H1 (cell line): ENCODE results near the gene SAPCD1. TPM values are rescaled to one million over a fixed set of nuclear protein-coding genes. Genes with fewer than 3 reads are reported as not detected.
A peak's percentile ranks its signal among the peaks of the same experiment; 100 is the strongest.

Experiments
- CTCF ChIA-PET: fragments of 300-600 bp; sonication (Branson Sonifier 250); formaldehyde crosslinking; loops from one replicate; lab custom pipeline; 2021; ENCODE audit not compliant: partially characterized antibody; lab: Charles Lee
- POLR2A ChIA-PET: fragments of 300-600 bp; sonication (Branson Sonifier 250); formaldehyde crosslinking; loops from one replicate; lab custom pipeline; 2021; ENCODE audit warnings: inconsistent platforms; ENCODE audit not compliant: partially characterized antibody; lab: Charles Lee
- DNase-seq, 2 experiments: peaks; one replicate each; pipeline versions ENCODE4 v3.0.0 to v3.0.0-alpha.2; 2010 to 2022; ENCODE audit warnings: low spot score in 2 of 2, low read depth in 1 of 2, mixed read lengths in 1 of 2
- FAIRE-seq: peaks from 2 replicates; lab custom pipeline; 2011; peaks lifted over from hg19 to GRCh38; lab: Jason Lieb, UNC
- H2AFZ ChIP-seq: 2 replicates; pipeline ENCODE4 v1.8.1; 2012; ENCODE audit warnings: low read length, inconsistent platforms
- H2AK5ac ChIP-seq: 2 replicates; pipeline ENCODE4 v1.6.1; 2013; ENCODE audit warnings: low read depth, low read length
- H2BK120ac ChIP-seq: replicated peaks from 2 replicates; pipeline ENCODE3; 2013; ENCODE audit warnings: low read depth, low read length, inconsistent platforms
- H2BK12ac ChIP-seq: 2 replicates; pipeline ENCODE4 v1.6.1; 2013; ENCODE audit warnings: low read depth, low read length
- H2BK15ac ChIP-seq: 2 replicates; pipeline ENCODE4 v1.6.1; 2013; ENCODE audit warnings: low read length
- H2BK20ac ChIP-seq: 2 replicates; pipeline ENCODE4 v1.6.1; 2013; ENCODE audit warnings: low read length
- H2BK5ac ChIP-seq: 2 replicates; pipeline ENCODE4 v1.6.1; 2013; ENCODE audit warnings: low read depth, low read length
- H3K14ac ChIP-seq: 2 replicates; pipeline ENCODE4 v1.6.1; 2013; ENCODE audit warnings: inconsistent platforms; ENCODE audit not compliant: insufficient read length
- H3K18ac ChIP-seq: 2 replicates; pipeline ENCODE4 v1.6.1; 2013; ENCODE audit warnings: low read length; ENCODE audit errors: extremely low read depth
- H3K23ac ChIP-seq: 2 replicates; pipeline ENCODE4 v1.6.1; 2013; ENCODE audit warnings: inconsistent platforms; ENCODE audit not compliant: insufficient read length
- H3K23me2 ChIP-seq: 2 replicates; pipeline ENCODE4 v1.6.1; 2013; ENCODE audit warnings: low read depth, low read length
- H3K27ac ChIP-seq: 2 replicates; pipeline ENCODE4 v1.6.1; 2011; ENCODE audit warnings: low read depth, low read length, inconsistent platforms
- H3K27me3 ChIP-seq, 4 experiments: replicated peaks in 1 of 4; 1 replicate in 1 of 4; 2 replicates in 3 of 4; pipeline versions ENCODE4 v1.6.1 to v1.8.1; 2011 to 2013; ENCODE audit warnings: low read length in 3 of 4, mild to moderate bottlenecking in 3 of 4, inconsistent platforms in 2 of 4, mixed read lengths in 2 of 4, moderate library complexity in 1 of 4; ENCODE audit not compliant: control insufficient read depth in 3 of 4, insufficient read depth in 3 of 4; ENCODE audit errors: extremely low read depth in 1 of 4
- H3K36me3 ChIP-seq, 4 experiments: 2 replicates each; pipeline versions ENCODE4 v1.6.1 to v1.8.1; 2011 to 2013; ENCODE audit warnings: mild to moderate bottlenecking in 4 of 4, low read length in 3 of 4, moderate library complexity in 2 of 4, control low read depth in 1 of 4, inconsistent platforms in 1 of 4; ENCODE audit not compliant: insufficient read depth in 4 of 4, control insufficient read depth in 2 of 4
- H3K4ac ChIP-seq: replicated peaks from 2 replicates; pipeline ENCODE3; 2013; ENCODE audit warnings: low read length, low read depth, mixed read lengths, inconsistent platforms; ENCODE audit not compliant: insufficient read length
- H3K4me1 ChIP-seq, 4 experiments: replicated peaks in 1 of 4; 1 replicate in 1 of 4; 2 replicates in 3 of 4; pipeline versions ENCODE4 v1.6.1 to v1.8.1; 2011 to 2013; ENCODE audit warnings: low read length in 3 of 4, inconsistent platforms in 2 of 4, mixed read lengths in 1 of 4; ENCODE audit not compliant: insufficient read depth in 4 of 4, control insufficient read depth in 3 of 4
- H3K4me2 ChIP-seq, 2 experiments: 2 replicates each; pipeline versions ENCODE4 v1.6.1 to v1.8.1; 2011 to 2013; ENCODE audit warnings: low read depth in 2 of 2, low read length in 2 of 2, control low read depth in 1 of 2, inconsistent platforms in 1 of 2, mild to moderate bottlenecking in 1 of 2; ENCODE audit not compliant: insufficient read depth in 1 of 2
- H3K4me3 ChIP-seq, 4 experiments: fragments of 200-600, 300-600 bp in 1 of 4; sonication (generic), shearing (Covaris generic), sonication (Bioruptor Twin) in 1 of 4; 2 replicates each; pipeline versions ENCODE4 v1.5.1 to v1.8.1; 2011 to 2016; ENCODE audit warnings: low read length in 4 of 4, low read depth in 3 of 4, control low read depth in 2 of 4, inconsistent platforms in 2 of 4, mild to moderate bottlenecking in 2 of 4, mixed read lengths in 1 of 4, moderate library complexity in 1 of 4; ENCODE audit not compliant: insufficient read depth in 2 of 4; ENCODE audit errors: extremely low read depth in 1 of 4
- H3K56ac ChIP-seq: replicated peaks from 2 replicates; pipeline ENCODE3; 2013; ENCODE audit warnings: low read depth, mild to moderate bottlenecking, mixed read lengths, low read length, inconsistent platforms; ENCODE audit not compliant: insufficient read length
- H3K79me1 ChIP-seq: 2 replicates; pipeline ENCODE4 v1.6.1; 2013; ENCODE audit warnings: low read depth, low read length, control low read depth
- H3K79me2 ChIP-seq, 2 experiments: 2 replicates each; pipeline versions ENCODE4 v1.6.1 to v1.8.1; 2012 to 2013; ENCODE audit warnings: low read length in 2 of 2, mild to moderate bottlenecking in 2 of 2, inconsistent platforms in 1 of 2; ENCODE audit not compliant: insufficient read depth in 2 of 2, control insufficient read depth in 1 of 2
- H3K9ac ChIP-seq, 4 experiments: replicated peaks in 1 of 4; 1 replicate in 1 of 4; 2 replicates in 3 of 4; pipeline versions ENCODE4 v1.6.1 to v1.8.1; 2011 to 2013; ENCODE audit warnings: low read depth in 3 of 4, low read length in 3 of 4, control low read depth in 2 of 4, mild to moderate bottlenecking in 2 of 4, moderate library complexity in 2 of 4, inconsistent platforms in 1 of 4; ENCODE audit errors: extremely low read depth in 1 of 4
- H3K9me3 ChIP-seq, 2 experiments: 2 replicates each; pipeline versions ENCODE4 v1.6.1 to v1.8.1; 2012 to 2013; ENCODE audit warnings: mild to moderate bottlenecking in 2 of 2, moderate library complexity in 2 of 2, control low read depth in 1 of 2, inconsistent platforms in 1 of 2, low read depth in 1 of 2, low read length in 1 of 2, mixed read lengths in 1 of 2; ENCODE audit not compliant: insufficient read depth in 2 of 2
- H4K20me1 ChIP-seq, 2 experiments: replicated peaks in 1 of 2; 2 replicates each; pipeline versions ENCODE3 to v1.8.1; 2011 to 2013; ENCODE audit warnings: inconsistent platforms in 2 of 2, low read length in 2 of 2, mild to moderate bottlenecking in 1 of 2; ENCODE audit not compliant: insufficient read depth in 2 of 2, control insufficient read depth in 1 of 2
- H4K5ac ChIP-seq: 2 replicates; pipeline ENCODE4 v1.6.1; 2013; ENCODE audit warnings: low read length, low read depth, mixed read lengths, inconsistent platforms; ENCODE audit not compliant: insufficient read length
- H4K8ac ChIP-seq: 2 replicates; pipeline ENCODE4 v1.8.0; 2013; ENCODE audit warnings: mild to moderate bottlenecking, moderate library complexity, low read length, inconsistent platforms; ENCODE audit not compliant: insufficient read depth; ENCODE audit errors: extremely low read depth
- H4K91ac ChIP-seq: replicated peaks from 2 replicates; pipeline ENCODE3; 2013; ENCODE audit warnings: low read length, mixed read lengths, inconsistent platforms; ENCODE audit not compliant: insufficient read length
- CBX8 ChIP-seq: fragments of 300-800, 300-1000 bp; sonication (generic); IDR thresholded peaks from 2 replicates; pipeline ENCODE4 v1.7.1; 2016; ENCODE audit warnings: low read depth, low read length, borderline replicate concordance
- CEBPB ChIP-seq: IDR thresholded peaks from 2 replicates; pipeline ENCODE4 v1.6.1; 2012; ENCODE audit warnings: low read depth, low read length
- EP300 ChIP-seq, 2 experiments: IDR thresholded peaks; 1 replicate in 1 of 2; 2 replicates in 1 of 2; pipeline ENCODE4 v1.6.1; 2011 to 2012; ENCODE audit warnings: low read depth in 2 of 2, low read length in 2 of 2, mild to moderate bottlenecking in 2 of 2, borderline replicate concordance in 1 of 2, inconsistent platforms in 1 of 2, moderate library complexity in 1 of 2
- FOSL1 ChIP-seq: IDR thresholded peaks from 2 replicates; pipeline ENCODE4 v1.6.1; 2011; ENCODE audit warnings: mild to moderate bottlenecking, low read depth, low read length, moderate library complexity; ENCODE audit not compliant: insufficient read depth
- GABPA ChIP-seq: IDR thresholded peaks from 2 replicates; pipeline ENCODE4 v1.6.1; 2011; ENCODE audit warnings: mild to moderate bottlenecking, low read length, moderate library complexity, borderline replicate concordance; ENCODE audit not compliant: insufficient read depth
- HDAC6 ChIP-seq: IDR thresholded peaks from one replicate; pipeline ENCODE4 v1.7.1; 2012; ENCODE audit warnings: low read depth, mild to moderate bottlenecking, inconsistent platforms, low read length, moderate library complexity
- KDM4A ChIP-seq: IDR thresholded peaks from one replicate; pipeline ENCODE4 v1.7.1; 2012; ENCODE audit warnings: low read depth, mild to moderate bottlenecking, moderate library complexity, low read length, inconsistent platforms; ENCODE audit not compliant: severe bottlenecking
- NANOG ChIP-seq: IDR thresholded peaks from 2 replicates; pipeline ENCODE4 v1.6.1; 2011; ENCODE audit warnings: low read length, low read depth, mild to moderate bottlenecking, inconsistent platforms; ENCODE audit not compliant: insufficient read depth, poor library complexity, severe bottlenecking
- SIRT6 ChIP-seq: IDR thresholded peaks from one replicate; pipeline ENCODE4 v1.7.1; 2012; ENCODE audit warnings: low read length, inconsistent platforms
- SRF ChIP-seq: IDR thresholded peaks from 2 replicates; pipeline ENCODE4 v1.6.1; 2011; ENCODE audit warnings: mild to moderate bottlenecking, low read depth, low read length, moderate library complexity
- TAF1 ChIP-seq: IDR thresholded peaks from 2 replicates; pipeline ENCODE4 v1.6.1; 2011; ENCODE audit warnings: mild to moderate bottlenecking, low read depth, low read length
- TBP ChIP-seq: IDR thresholded peaks from 2 replicates; pipeline ENCODE4 v1.6.1; 2011; ENCODE audit warnings: low read depth, low read length, improper control_type of control experiment
- YY1 ChIP-seq: IDR thresholded peaks from 2 replicates; pipeline ENCODE4 v1.6.1; 2011; ENCODE audit warnings: low read depth, mild to moderate bottlenecking, low read length
- WGBS, 2 experiments: shearing (Covaris generic) in 1 of 2; methylation state at CpG; one replicate each; pipeline versions ENCODE4 v1.1.6 to v1.1.7; 2013 to 2015; ENCODE audit warnings: low lambda C conversion rate in 2 of 2, mixed read lengths in 2 of 2, inconsistent platforms in 1 of 2, low coverage in 1 of 2, missing lambda C conversion rate in 1 of 2; ENCODE audit not compliant: insufficient replicate concordance in 2 of 2, insufficient coverage in 1 of 2, insufficient read length in 1 of 2; ENCODE audit errors: extremely low coverage in 1 of 2, missing lambda C conversion rate in 1 of 2; 5-methylcytosine and 5-hydroxymethylcytosine counted together
- polyA plus RNA-seq, 7 experiments: library from polyadenylated mRNA; depleted of rRNA in 3 of 7; stranded (reverse) in 5 of 7; unstranded in 2 of 7; fragments of >200 nt in 5 of 7; fragments of 200-250 nt in 2 of 7; gene quantifications; 1 replicate in 5 of 7; 2 replicates in 1 of 7; 4 replicates in 1 of 7; pipeline versions ENCODE4 v1.2.1 to v1.2.3, GENCODE V29; 2011 to 2013; ENCODE audit warnings: missing spikeins in 2 of 7, mixed read lengths in 2 of 7
- total RNA-seq: library from RNA; stranded (reverse); fragmentation: NEBNext Ultra II Directional; extraction: Animal tissue kit (Norgen Biotek cat#: 25700); gene quantifications from 2 replicates; pipeline ENCODE4 v1.2.1, GENCODE V29; 2021
- TF ChIP-seq, protein P1 (sequence below): IDR thresholded peaks from 2 replicates; pipeline ENCODE4 v1.6.1; 2012; ENCODE audit warnings: inconsistent platforms

SAPCD1 gene
- total and polyA plus RNA-seq, 2 of the 8 experiments (the other 6 are each of a cell fraction or from before 2014, with no cell fraction given): 3.1 to 5.9 TPM

DNA sequence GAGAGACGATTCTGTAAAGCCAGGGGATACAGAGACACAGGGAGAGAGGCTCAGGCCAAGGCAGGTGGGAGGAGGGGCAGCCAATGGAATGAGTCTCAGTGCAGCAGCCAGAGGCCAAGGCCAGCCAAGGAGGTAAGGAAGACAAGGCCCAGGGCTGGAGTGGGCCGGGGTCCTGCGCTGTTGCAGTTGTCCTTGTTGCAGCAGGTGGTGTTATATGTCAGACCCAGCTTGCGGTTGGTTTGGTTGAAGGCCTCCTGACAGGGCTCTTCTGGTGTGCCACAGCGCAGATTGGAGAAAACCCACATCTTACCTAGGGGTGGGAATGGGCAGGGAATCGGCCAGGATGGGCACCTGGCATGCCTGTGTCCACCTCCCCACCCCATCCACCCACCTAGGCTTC is 43.5 kb upstream of the SAPCD1 start:
- Histone ChIP-seq H3K23me2 (no peaks in the 10 kb centered on the region), H3K4ac (no peak overlapping the region), H3K14ac (no peak overlapping the region), H4K20me1 (no peaks in the 10 kb centered on the region), H3K36me3 (no peaks in the 10 kb centered on the region), H3K27ac (no peak overlapping the region), H3K4me1 (peaks cover 8 to 26% (median 23%) of the 10 kb centered on the region in 4 experiments), H3K79me1 (no peaks in the 10 kb centered on the region), H2BK12ac (no peak overlapping the region; the same call in 1 of the 2 replicates), H2BK120ac (no peak overlapping the region), H3K4me2 (peak overlapping the region in 1 of 2 experiments; percentile 45; a peak in 1 of 4 replicates), H2BK5ac (0 out of 2 replicates have a peak overlapping the region, but pooled peaks have one; percentile 11), H3K4me3 (no peak overlapping the region), H4K91ac (peak overlapping the region; percentile 0), H3K18ac (no peak overlapping the region), H3K79me2 (no peaks in the 10 kb centered on the region), H4K8ac (no peak overlapping the region), H3K56ac (no peak overlapping the region), H2BK15ac (0 out of 2 replicates have a peak overlapping the region, but pooled peaks have one; percentile 53), H3K23ac (no peak overlapping the region), H3K27me3 (no peaks in the 10 kb centered on the region), H3K9me3 (no peaks in the 10 kb centered on the region), H2AFZ (0 out of 2 replicates have a peak overlapping the region, but pooled peaks have one; percentile 56), H3K9ac (no peak overlapping the region), H2AK5ac (no peak overlapping the region), H2BK20ac (peak overlapping the region; percentile 52), H4K5ac (no peak overlapping the region)
- DNase-seq: no peak
- no peak for FAIRE-seq
- CTCF ChIA-PET: interaction anchor here (0.5 to 3.7 kb wide), 5 partner anchors 11 to 233 kb away, joined by 3 to 18 read pairs (median 4); no protein-coding TSS in a partner anchor
- POLR2A ChIA-PET: interaction anchor here (0.9 to 3.5 kb wide), 4 partner anchors 10 to 77 kb away, joined by 3 to 10 read pairs (median 4); partner anchors contain the start of genes DDAH2 and MSH5
- WGBS, 2 experiments: 96% methylated on average over 6 of the region's 6 CpGs; no CpG with 5 or more reads in 1 of the 2 experiments
- TF ChIP-seq KDM4A: no peak
- TF ChIP-seq SIRT6: no peak
- no peak for TF ChIP-seq GABPA
- no peak for TF ChIP-seq CBX8
- no peak for TF ChIP-seq SRF
- TF ChIP-seq TAF1: no peak
- no peak for TF ChIP-seq EP300 (IDR thresholded peaks at IDR 0.05; ENCODE audit: borderline replicate concordance in 1 of 2, low read depth in 2 of 2, low read length in 2 of 2)
- no peak for TF ChIP-seq YY1
- no peak for TF ChIP-seq TBP
- TF ChIP-seq HDAC6: no peak
- TF ChIP-seq CEBPB: no peak
- TF ChIP-seq, protein P1, sequence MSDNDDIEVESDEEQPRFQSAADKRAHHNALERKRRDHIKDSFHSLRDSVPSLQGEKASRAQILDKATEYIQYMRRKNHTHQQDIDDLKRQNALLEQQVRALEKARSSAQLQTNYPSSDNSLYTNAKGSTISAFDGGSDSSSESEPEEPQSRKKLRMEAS: no peak
- no peak for TF ChIP-seq NANOG
- no peak for TF ChIP-seq FOSL1
